ENCODE measurements around the gene ZNF8.
A peak's percentile ranks its signal among the peaks of the same experiment; 100 is the strongest.

The ZNF8 gene

GRCh38 chr19:58315580-58315979 lies 36.8 kb downstream of the ZNF8 start:
- no peak for DNase-seq (ENCODE audit: low read depth)
- no peak overlapping the region for H3K4me3 ChIP-seq (ENCODE audit: low read depth, low read length)
- no peak for TF ChIP-seq MYC (IDR thresholded peaks at IDR 0.05; ENCODE audit: low read depth, low read length)
- TF ChIP-seq CTCF (IDR thresholded peaks at IDR 0.05; ENCODE audit: low read depth, low read length) = no peak
- no peak for TF ChIP-seq POLR2A (IDR thresholded peaks at IDR 0.05; ENCODE audit: extremely low read depth, insufficient read length)
- TF ChIP-seq MAX (IDR thresholded peaks at IDR 0.05; ENCODE audit: low read depth, low read length) = no peak

DNA sequence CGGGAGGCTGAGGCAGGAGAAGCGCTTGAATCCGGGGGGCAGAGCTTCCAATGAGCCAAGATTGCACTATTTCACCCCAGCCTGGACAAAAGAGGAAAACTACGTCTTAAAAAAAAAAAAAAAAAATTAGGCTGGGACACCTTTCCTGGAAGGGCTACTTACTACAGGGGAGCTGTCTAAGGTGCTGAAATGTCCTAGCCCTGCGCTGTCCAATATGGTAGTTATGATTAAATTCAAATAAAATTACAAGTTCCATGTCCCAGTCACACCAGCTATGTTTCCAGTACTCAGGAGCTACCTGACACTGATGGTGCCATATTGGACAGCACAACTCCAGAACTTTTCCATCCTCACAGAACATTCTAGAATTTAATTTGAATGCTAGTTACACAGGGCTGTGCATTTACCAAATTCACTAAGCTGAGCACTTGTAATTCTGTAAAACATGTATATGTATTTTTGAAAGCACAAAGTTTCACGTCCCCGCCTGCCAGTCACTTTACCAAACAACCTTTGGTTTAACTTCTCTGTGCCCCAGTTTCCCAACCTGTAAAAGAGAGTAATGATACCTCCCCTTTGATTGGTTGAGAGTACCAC lies 38.8 kb downstream of the ZNF8 start:
- DNase-seq (ENCODE audit: low read depth) = peak; percentile 52
- no peak for TF ChIP-seq CTCF (IDR thresholded peaks at IDR 0.05; ENCODE audit: low read depth, low read length)
- TF ChIP-seq POLR2A (IDR thresholded peaks at IDR 0.05; ENCODE audit: extremely low read depth, insufficient read length) = no peak
- no peak for TF ChIP-seq MAX (IDR thresholded peaks at IDR 0.05; ENCODE audit: low read depth, low read length)
- no peak for TF ChIP-seq MYC (IDR thresholded peaks at IDR 0.05; ENCODE audit: low read depth, low read length)
- no peak overlapping the region for H3K4me3 ChIP-seq (ENCODE audit: low read depth, low read length)

GRCh38 chr19:58318297-58318696 lies 39.5 kb downstream of the ZNF8 start:
- DNase-seq (ENCODE audit: low read depth) = no peak
- TF ChIP-seq MYC (IDR thresholded peaks at IDR 0.05; ENCODE audit: low read depth, low read length) (no peak), CTCF (IDR thresholded peaks at IDR 0.05; ENCODE audit: low read depth, low read length) (no peak), MAX (IDR thresholded peaks at IDR 0.05; ENCODE audit: low read depth, low read length) (no peak), POLR2A (IDR thresholded peaks at IDR 0.05; ENCODE audit: extremely low read depth, insufficient read length) (no peak)
- H3K4me3 ChIP-seq (ENCODE audit: low read depth, low read length) = no peak overlapping the region

DNA sequence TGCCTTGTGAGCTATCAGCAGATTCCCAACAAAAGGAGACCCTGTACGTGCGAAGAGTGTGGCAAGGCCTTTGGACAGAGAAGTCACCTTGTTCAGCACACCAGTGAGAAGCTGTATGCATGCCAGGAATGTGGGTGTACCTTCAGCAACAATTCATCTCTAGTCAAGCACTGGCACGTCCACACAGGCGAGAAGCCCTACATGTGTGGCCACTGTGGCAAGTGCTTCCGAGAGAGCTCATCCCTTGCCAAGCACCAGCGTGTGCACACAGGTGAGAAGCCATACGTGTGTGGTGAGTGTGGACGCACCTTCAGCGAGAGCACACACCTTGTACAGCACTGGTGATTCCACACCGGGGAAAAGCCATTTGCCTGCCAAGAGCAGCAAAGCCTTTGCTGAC lies 40.5 kb downstream of the ZNF8 start:
- DNase-seq (ENCODE audit: low read depth) = no peak
- no peak overlapping the region for H3K4me3 ChIP-seq (ENCODE audit: low read depth, low read length)
- TF ChIP-seq MAX (IDR thresholded peaks at IDR 0.05; ENCODE audit: low read depth, low read length) (no peak), POLR2A (IDR thresholded peaks at IDR 0.05; ENCODE audit: extremely low read depth, insufficient read length) (no peak), CTCF (IDR thresholded peaks at IDR 0.05; ENCODE audit: low read depth, low read length) (no peak), MYC (IDR thresholded peaks at IDR 0.05; ENCODE audit: low read depth, low read length) (no peak)

DNA sequence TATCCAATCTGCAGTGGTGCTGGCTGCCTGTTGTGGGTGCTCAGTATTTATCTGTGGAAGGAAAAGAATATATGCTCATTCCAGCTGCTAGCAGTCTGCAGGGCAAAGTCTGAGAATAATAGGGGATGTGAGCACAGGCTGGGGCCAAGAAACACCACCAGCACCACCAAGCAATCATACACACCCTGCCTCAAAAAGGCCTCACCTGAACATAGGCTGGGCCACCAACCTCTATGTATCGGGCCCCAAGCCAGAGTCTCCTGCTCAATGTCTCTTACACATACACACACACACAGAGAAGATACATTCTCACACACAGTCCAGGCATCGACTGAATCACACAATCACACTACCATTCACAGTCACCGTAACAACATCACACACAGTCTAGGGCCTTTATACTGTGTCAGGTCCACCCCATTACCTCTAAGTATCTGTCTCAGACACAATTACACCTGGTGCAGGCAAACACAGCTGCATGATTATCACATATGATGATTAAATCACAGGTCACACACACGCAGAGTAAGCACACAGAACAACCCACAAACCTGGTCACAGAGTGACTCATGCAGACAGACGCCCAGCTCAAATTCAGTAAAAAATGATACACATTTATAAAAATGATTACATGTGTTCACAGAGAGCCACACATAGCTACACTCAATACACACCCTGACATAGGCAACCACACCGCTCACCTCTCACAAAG lies 46.7 kb downstream of the ZNF8 start:
- DNase-seq (ENCODE audit: low read depth) = no peak
- peak overlapping the region; percentile 91 for H3K4me3 ChIP-seq (ENCODE audit: low read depth, low read length)
- TF ChIP-seq POLR2A (IDR thresholded peaks at IDR 0.05; ENCODE audit: extremely low read depth, insufficient read length) = no peak
- no peak for TF ChIP-seq MYC (IDR thresholded peaks at IDR 0.05; ENCODE audit: low read depth, low read length)
- TF ChIP-seq CTCF (IDR thresholded peaks at IDR 0.05; ENCODE audit: low read depth, low read length) = no peak
- TF ChIP-seq MAX (IDR thresholded peaks at IDR 0.05; ENCODE audit: low read depth, low read length) = no peak
